HG03342 (cell line): ENCODE measurements around the gene GPR179.
"Not testable (repeated sequence)": the region's sequence is repeated elsewhere in the genome, so short reads cannot be mapped to it uniquely, and the experiment has no call there.

ENCODE experiments used
- ATAC-seq: cut with Tn5 transposase; IDR thresholded peaks from one replicate; pipeline ENCODE4 v1.9.1; 2021; ENCODE audit warnings: mild to moderate bottlenecking, moderate library complexity; ENCODE audit not compliant: unreplicated experiment

GPR179 gene

GRCh38 chr17:38322897-38323296, 20.9 kb downstream of the GPR179 start:
- no peak for ATAC-seq

GRCh38 chr17:38322156-38322779, 21.5 kb downstream of the GPR179 start:
- no peak for ATAC-seq

- no peak for ATAC-seq
These were observed 23.3 kb downstream of the GPR179 start for GRCh38 chr17:38320482-38320881.

GRCh38 chr17:38317081-38317480, 26.7 kb downstream of the GPR179 start:
- no peak for ATAC-seq

- no peak for ATAC-seq
These were observed 28.3 kb downstream of the GPR179 start for GRCh38 chr17:38315497-38315896.

GRCh38 chr17:38296834-38297517, 46.8 kb downstream of the GPR179 start, which contains the start of gene MRPL45:
Gene MRPL45 (plus strand): TSS chr17:38297168. CDS start chr17:38297184, 16 bp downstream.
- peak; percentile 92 for ATAC-seq

GRCh38 chr17:38295602-38296365, 48.0 kb downstream of the GPR179 start:
- not testable (repeated sequence) for ATAC-seq

GRCh38 chr17:38289760-38290159, 54.0 kb downstream of the GPR179 start:
- not testable (repeated sequence) for ATAC-seq

- ATAC-seq = not testable (repeated sequence)
These were observed 55.4 kb downstream of the GPR179 start for GRCh38 chr17:38288217-38288827.

- not testable (repeated sequence) for ATAC-seq
These were observed 57.2 kb downstream of the GPR179 start for GRCh38 chr17:38286501-38287091.

GRCh38 chr17:38285994-38286393, 57.8 kb downstream of the GPR179 start:
- ATAC-seq = not testable (repeated sequence)
